Activated T-helper 17 cell treated with anti-CD3 and anti-CD28 coated beads, Interleukin-2, amount 50 U/mL, for 72 hours (primary cell): ENCODE results near the gene NUMBL. TPM values are rescaled to one million over a fixed set of nuclear protein-coding genes. Genes with fewer than 3 reads are reported as not detected.
"Not testable (repeated sequence)": the region's sequence is repeated elsewhere in the genome, so short reads cannot be mapped to it uniquely, and the experiment has no call there.

ENCODE experiments used
- ATAC-seq: fragments of 150-1000 bp; cut with Tn5 transposase; replicated peaks from 2 replicates; pipeline ENCODE4 v1.10.0; 2021; ENCODE audit warnings: mild to moderate bottlenecking, moderate library complexity
- H3K27ac Mint-ChIP-seq: one replicate; pipeline ENCODE4 v1.8.0; 2022; ENCODE audit warnings: mixed read lengths
- H3K27me3 Mint-ChIP-seq: one replicate; pipeline ENCODE4 v1.8.0; 2022; ENCODE audit warnings: mixed read lengths
- H3K36me3 Mint-ChIP-seq: one replicate; pipeline ENCODE4 v1.8.0; 2022; ENCODE audit warnings: low read depth, mild to moderate bottlenecking, mixed read lengths
- H3K4me1 Mint-ChIP-seq: one replicate; pipeline ENCODE4 v1.8.0; 2022; ENCODE audit warnings: mixed read lengths
- H3K4me3 Mint-ChIP-seq: one replicate; pipeline ENCODE4 v1.8.0; 2022; ENCODE audit warnings: mild to moderate bottlenecking, mixed read lengths
- H3K9me3 Mint-ChIP-seq: one replicate; pipeline ENCODE4 v1.8.0; 2022; ENCODE audit warnings: mixed read lengths
- total RNA-seq, 2 donors: library from RNA; stranded (reverse); gene quantifications; one replicate each; pipeline ENCODE4 v1.2.3, GENCODE V29; 2022

The NUMBL gene
- total RNA-seq, 2 donors from 2014 or later, result 16.4 to 37.3 TPM

DNA sequence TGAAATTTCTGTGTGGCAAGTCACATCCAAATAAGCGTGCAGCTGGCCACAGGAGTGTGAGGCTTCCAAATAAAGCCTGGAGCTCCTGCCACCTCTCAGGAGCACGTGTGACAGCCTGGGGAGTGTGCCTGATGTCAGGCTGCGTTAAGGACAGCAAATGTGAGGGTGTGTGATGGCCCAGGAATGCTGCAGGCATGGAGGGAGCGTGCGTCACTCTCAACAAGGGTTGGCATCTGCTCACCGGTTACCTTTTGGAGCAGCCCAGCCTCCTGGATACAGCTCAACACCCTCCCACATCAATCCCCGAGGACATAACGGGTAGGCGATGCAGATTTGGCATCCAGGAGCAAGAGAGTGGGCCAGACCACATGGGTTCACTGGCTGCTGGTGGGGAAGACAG is 19.0 kb downstream of the NUMBL start:
- no peaks in the 10 kb centered on the region for H3K27me3 Mint-ChIP-seq
- no peak overlapping the region for H3K27ac Mint-ChIP-seq
- H3K36me3 Mint-ChIP-seq, result peaks cover 19% of the 10 kb centered on the region
- H3K4me1 Mint-ChIP-seq, result peaks cover 5% of the 10 kb centered on the region
- no peaks in the 10 kb centered on the region for H3K9me3 Mint-ChIP-seq
- ATAC-seq, result no peak
- H3K4me3 Mint-ChIP-seq, result no peak overlapping the region

GRCh38 chr19:40668991-40669614 is 21.3 kb downstream of the NUMBL start:
- peaks cover 5% of the 10 kb centered on the region for H3K4me1 Mint-ChIP-seq
- H3K27me3 Mint-ChIP-seq, result no peaks in the 10 kb centered on the region
- H3K27ac Mint-ChIP-seq, result no peak overlapping the region
- ATAC-seq, result no peak
- H3K4me3 Mint-ChIP-seq, result no peak overlapping the region
- peaks cover 9% of the 10 kb centered on the region for H3K36me3 Mint-ChIP-seq
- no peaks in the 10 kb centered on the region for H3K9me3 Mint-ChIP-seq

- Mint-ChIP-seq H3K27me3 (no peaks in the 10 kb centered on the region), H3K36me3 (peaks cover 9% of the 10 kb centered on the region), H3K9me3 (no peaks in the 10 kb centered on the region), H3K4me1 (peaks cover 5% of the 10 kb centered on the region), H3K27ac (no peak overlapping the region), H3K4me3 (no peak overlapping the region)
- ATAC-seq, result no peak
Measured at GRCh38 chr19:40667602-40668001, 22.8 kb downstream of the NUMBL start.

DNA sequence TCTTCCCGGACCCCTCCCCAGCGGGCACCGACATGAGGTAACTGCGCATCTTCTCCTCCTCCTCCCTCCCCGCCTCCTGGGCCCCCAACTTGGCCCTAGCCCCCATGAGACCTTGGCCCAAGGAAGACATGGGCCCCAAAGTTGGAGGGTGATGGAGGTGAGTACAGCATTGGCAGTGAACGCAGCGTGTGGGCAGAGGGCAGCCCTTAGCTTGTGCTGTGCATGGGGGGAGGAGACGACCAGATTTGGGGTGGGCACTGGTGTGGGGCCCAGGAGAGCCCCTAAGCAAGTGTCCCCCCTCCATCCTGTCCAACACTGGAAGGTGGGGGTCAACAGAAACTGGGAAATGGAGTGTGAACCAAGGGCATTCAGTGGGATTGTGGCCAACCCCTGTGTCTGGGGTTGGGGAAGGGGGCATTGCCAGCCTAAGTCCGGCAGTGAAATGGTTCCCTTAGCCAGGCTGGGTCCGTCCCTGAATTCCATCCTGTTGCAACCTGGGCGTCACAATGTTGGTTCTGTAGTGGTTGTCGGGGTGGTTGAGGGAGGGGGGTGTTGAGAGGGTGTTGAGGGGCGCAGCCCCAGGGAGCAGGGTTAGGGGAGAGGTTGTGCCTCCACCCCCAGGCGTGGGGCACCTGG is 23.5 kb downstream of the NUMBL start:
- Mint-ChIP-seq H3K4me3 (peak overlapping the region; percentile 8), H3K4me1 (peaks cover 5% of the 10 kb centered on the region), H3K9me3 (no peaks in the 10 kb centered on the region), H3K36me3 (peaks cover 9% of the 10 kb centered on the region), H3K27ac (peak overlapping the region; percentile 45), H3K27me3 (no peaks in the 10 kb centered on the region)
- ATAC-seq, result no peak

- no peaks in the 10 kb centered on the region for H3K9me3 Mint-ChIP-seq
- peak overlapping the region; percentile 68 for H3K4me3 Mint-ChIP-seq
- H3K36me3 Mint-ChIP-seq, result peaks cover 9% of the 10 kb centered on the region
- H3K27ac Mint-ChIP-seq, result peak overlapping the region; percentile 3
- peaks cover 5% of the 10 kb centered on the region for H3K4me1 Mint-ChIP-seq
- ATAC-seq, result peak; percentile 33
- no peaks in the 10 kb centered on the region for H3K27me3 Mint-ChIP-seq
Measured at GRCh38 chr19:40663695-40664692, 26.5 kb downstream of the NUMBL start.

DNA sequence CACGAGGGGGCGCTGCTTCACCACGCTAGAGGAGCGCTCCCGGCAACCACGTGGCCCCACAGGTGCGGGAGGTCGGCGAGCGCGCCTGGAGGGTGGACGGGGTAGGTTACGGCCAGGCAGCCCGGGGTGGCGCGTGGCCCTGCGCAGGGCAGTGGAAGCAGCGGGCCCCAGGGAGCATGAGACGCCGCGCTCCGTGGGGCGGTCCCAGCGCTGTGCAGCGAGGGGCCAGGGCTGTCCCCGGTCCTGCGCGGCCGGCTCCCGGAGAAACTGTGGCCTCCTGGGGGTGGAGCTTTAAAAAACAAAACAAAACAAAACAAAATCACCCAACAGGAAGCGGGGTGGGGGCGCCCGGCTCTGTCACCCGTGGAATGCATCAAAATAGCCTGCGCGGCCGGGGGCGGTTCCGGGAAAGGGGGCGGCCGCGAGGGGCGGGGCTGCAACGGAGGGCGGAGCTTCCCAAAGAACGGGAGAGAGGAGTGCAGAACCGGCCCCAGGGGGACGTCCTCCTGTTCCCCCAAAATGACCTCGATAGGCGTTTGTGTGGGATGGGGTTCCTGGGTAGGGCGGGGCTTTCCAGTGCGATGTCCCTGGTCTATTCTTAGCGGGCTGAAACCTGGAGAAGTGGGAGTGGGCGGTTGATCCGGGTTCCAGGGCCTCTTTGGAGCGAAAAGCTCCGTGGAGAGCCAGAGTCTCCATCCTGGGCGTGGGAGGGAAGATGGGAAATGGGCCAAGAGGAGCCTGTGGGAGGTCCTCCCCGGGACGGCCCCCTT is 27.3 kb downstream of the NUMBL start:
- ATAC-seq, result peak; percentile 79
- H3K9me3 Mint-ChIP-seq, result no peaks in the 10 kb centered on the region
- H3K27ac Mint-ChIP-seq, result peak overlapping the region; percentile 3
- peaks cover 9% of the 10 kb centered on the region for H3K36me3 Mint-ChIP-seq
- peak overlapping the region; percentile 68 for H3K4me3 Mint-ChIP-seq
- peaks cover 5% of the 10 kb centered on the region for H3K4me1 Mint-ChIP-seq
- no peaks in the 10 kb centered on the region for H3K27me3 Mint-ChIP-seq

- peak overlapping the region; percentile 68 for H3K4me3 Mint-ChIP-seq
Measured at GRCh38 chr19:40661616-40662015, 28.8 kb downstream of the NUMBL start.

GRCh38 chr19:40659566-40659965 is 30.9 kb downstream of the NUMBL start:
- Mint-ChIP-seq H3K27ac (peak overlapping the region; percentile 79), H3K27me3 (no peaks in the 10 kb centered on the region), H3K4me3 (no peak overlapping the region), H3K9me3 (no peaks in the 10 kb centered on the region), H3K4me1 (no peaks in the 10 kb centered on the region), H3K36me3 (no peaks in the 10 kb centered on the region)
- no peak for ATAC-seq

More at GRCh38 chr19:40661616-40662015, 28.8 kb downstream of the NUMBL start:
- no peak for ATAC-seq
- Mint-ChIP-seq H3K36me3 (peaks cover 3% of the 10 kb centered on the region), H3K27ac (no peak overlapping the region), H3K27me3 (no peaks in the 10 kb centered on the region), H3K9me3 (no peaks in the 10 kb centered on the region), H3K4me1 (peaks cover 1% of the 10 kb centered on the region)

DNA sequence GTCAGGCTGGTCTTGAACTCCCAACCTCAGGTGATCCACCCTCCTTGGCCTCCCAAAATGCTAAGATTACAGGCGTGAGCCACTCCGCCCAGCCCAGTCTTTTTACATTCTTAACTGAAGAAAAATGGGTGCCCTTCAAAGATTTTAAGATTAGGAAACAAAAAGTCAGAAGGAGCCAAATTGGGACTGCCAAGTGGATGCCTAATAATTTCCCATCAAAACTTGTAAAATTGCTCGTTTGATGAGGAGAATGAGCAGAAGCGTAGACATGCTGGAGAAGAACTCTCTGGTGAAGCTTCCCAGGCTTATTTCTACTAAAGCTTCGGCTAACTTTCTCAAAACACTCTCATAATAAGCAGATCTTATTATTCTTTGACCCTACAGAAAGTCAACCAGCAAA is 31.3 kb downstream of the NUMBL start:
- Mint-ChIP-seq H3K36me3 (no peaks in the 10 kb centered on the region), H3K9me3 (no peaks in the 10 kb centered on the region), H3K27me3 (no peaks in the 10 kb centered on the region), H3K4me1 (no peaks in the 10 kb centered on the region), H3K27ac (no peak overlapping the region), H3K4me3 (no peak overlapping the region)
- ATAC-seq, result no peak

- no peaks in the 10 kb centered on the region for H3K9me3 Mint-ChIP-seq
- H3K4me1 Mint-ChIP-seq, result no peaks in the 10 kb centered on the region
- no peaks in the 10 kb centered on the region for H3K36me3 Mint-ChIP-seq
- H3K4me3 Mint-ChIP-seq, result no peak overlapping the region
- ATAC-seq, result no peak
- H3K27ac Mint-ChIP-seq, result no peak overlapping the region
- no peaks in the 10 kb centered on the region for H3K27me3 Mint-ChIP-seq
Measured at GRCh38 chr19:40658031-40658430, 32.4 kb downstream of the NUMBL start.

- not testable (repeated sequence) for ATAC-seq, H3K27me3 Mint-ChIP-seq, H3K4me1 Mint-ChIP-seq, H3K9me3 Mint-ChIP-seq, H3K36me3 Mint-ChIP-seq, H3K4me3 Mint-ChIP-seq, H3K27ac Mint-ChIP-seq
Measured at GRCh38 chr19:40655684-40656083, 34.8 kb downstream of the NUMBL start.

- H3K27me3 Mint-ChIP-seq, H3K9me3 Mint-ChIP-seq, ATAC-seq, H3K4me1 Mint-ChIP-seq, H3K27ac Mint-ChIP-seq, H3K4me3 Mint-ChIP-seq, H3K36me3 Mint-ChIP-seq: not testable (repeated sequence)
Measured at GRCh38 chr19:40652303-40652702, 38.1 kb downstream of the NUMBL start.

GRCh38 chr19:40650749-40651305 is 39.6 kb downstream of the NUMBL start:
- H3K36me3 Mint-ChIP-seq, result no peaks in the 10 kb centered on the region
- H3K4me1 Mint-ChIP-seq, result no peaks in the 10 kb centered on the region
- H3K27me3 Mint-ChIP-seq, result peaks cover 1% of the 10 kb centered on the region
- ATAC-seq, result no peak
- H3K4me3 Mint-ChIP-seq, result no peak overlapping the region
- H3K9me3 Mint-ChIP-seq, result no peaks in the 10 kb centered on the region
- H3K27ac Mint-ChIP-seq, result no peak overlapping the region
